NCI-H526 (cell line): ENCODE data around the gene PCMT1.
"Not testable (repeated sequence)": the region's sequence is repeated elsewhere in the genome, so short reads cannot be mapped to it uniquely, and the experiment has no call there.

Experiments used
- DNase-seq, 2 experiments: peaks; one replicate each; lab custom pipeline; 2025; lab: John Stamatoyannopoulos, UW

The PCMT1 gene

GRCh38 chr6:149820506-149820905 lies 71.0 kb downstream of the PCMT1 start:
- no peak for DNase-seq

GRCh38 chr6:149821492-149821891 lies 72.0 kb downstream of the PCMT1 start:
- no peak for DNase-seq

- DNase-seq, result no peak
Measured at GRCh38 chr6:149823013-149823412, 73.5 kb downstream of the PCMT1 start.

- DNase-seq, result no peak
Measured at GRCh38 chr6:149825292-149825691, 75.8 kb downstream of the PCMT1 start.

GRCh38 chr6:149830731-149831307 lies 81.3 kb downstream of the PCMT1 start:
- DNase-seq, result no peak

- no peak for DNase-seq
Measured at GRCh38 chr6:149831308-149831820, 81.8 kb downstream of the PCMT1 start.

GRCh38 chr6:149833651-149834050 lies 84.1 kb downstream of the PCMT1 start:
- no peak for DNase-seq

GRCh38 chr6:149834513-149835481 lies 85.3 kb downstream of the PCMT1 start:
- peak; percentile 20 to 63 for DNase-seq

- DNase-seq, result peak in 1 of 2 experiments; percentile 76
Measured at GRCh38 chr6:149840345-149841075, 91.0 kb downstream of the PCMT1 start.

- no peak for DNase-seq
Measured at GRCh38 chr6:149842331-149842730, 92.8 kb downstream of the PCMT1 start.

GRCh38 chr6:149843051-149843633 lies 93.6 kb downstream of the PCMT1 start:
- no peak for DNase-seq

- not testable (repeated sequence) for DNase-seq
Measured at GRCh38 chr6:149844036-149844435, 94.5 kb downstream of the PCMT1 start.

GRCh38 chr6:149844480-149844879 lies 94.9 kb downstream of the PCMT1 start:
- DNase-seq, result no peak

GRCh38 chr6:149845549-149845948 lies 96.0 kb downstream of the PCMT1 start:
- no peak for DNase-seq

GRCh38 chr6:149846321-149846720 lies 96.8 kb downstream of the PCMT1 start:
- DNase-seq, result no peak

GRCh38 chr6:149847939-149848267 lies 98.4 kb downstream of the PCMT1 start:
- no peak for DNase-seq

- not testable (repeated sequence) for DNase-seq
Measured at GRCh38 chr6:149848343-149848742, 98.8 kb downstream of the PCMT1 start.

GRCh38 chr6:149851461-149852110 lies 102.0 kb downstream of the PCMT1 start:
- DNase-seq, result no peak

- peak; percentile 51 to 61 for DNase-seq
Measured at GRCh38 chr6:149852180-149852579, 102.6 kb downstream of the PCMT1 start.

- DNase-seq, result no peak
Measured at GRCh38 chr6:149852881-149853280, 103.3 kb downstream of the PCMT1 start.

GRCh38 chr6:149854017-149854416 lies 104.5 kb downstream of the PCMT1 start:
- DNase-seq, result not testable (repeated sequence)

- no peak for DNase-seq
Measured at GRCh38 chr6:149854532-149854931, 105.0 kb downstream of the PCMT1 start.
